GM12878 (cell line): ENCODE measurements around the gene SKA1. TPM values are rescaled to one million over a fixed set of nuclear protein-coding genes. Genes with fewer than 3 reads are reported as not detected.

ENCODE experiments used
- ATAC-seq: fragments of 200-7000 bp; cut with Tn5 transposase; 3 replicates; pipeline ENCODE4 v1.9.1; 2020; ENCODE audit warnings: mild to moderate bottlenecking, moderate library complexity
- BruUV-seq: library from RNA; stranded (reverse); fragments of 400-500 nt; replicated peaks from 2 replicates; lab custom pipeline; 2021; lab: Mats Ljungman, UMichigan
- CTCF ChIA-PET: fragments of 300-600 bp; sonication (Branson Sonifier 250); formaldehyde crosslinking; extraction: SDS; loops from one replicate; lab custom pipeline; 2021; ENCODE audit warnings: inconsistent platforms; lab: Yijun Ruan, JAX
- POLR2A ChIA-PET: fragments of 350-600 bp; formaldehyde crosslinking; extraction: SDS; loops from one replicate; lab custom pipeline; 2021; ENCODE audit warnings: inconsistent platforms; lab: Charles Lee
- RAD21 ChIA-PET: fragments of 300-600 bp; sonication (Branson Sonifier 250); formaldehyde crosslinking; loops from one replicate; lab custom pipeline; 2023; ENCODE audit warnings: antibody characterized with exemption; ENCODE audit not compliant: unreplicated experiment; lab: Charles Lee
- SMC1A ChIA-PET: fragments of 300-600 bp; sonication (Branson Sonifier 250); formaldehyde crosslinking; loops from one replicate; lab custom pipeline; 2023; ENCODE audit not compliant: unreplicated experiment, uncharacterized antibody; lab: Charles Lee
- DNase-seq: peaks from one replicate; pipeline ENCODE4 v3.0.0-alpha.2; 2011; ENCODE audit warnings: low read depth, low spot score
- FAIRE-seq: peaks from 3 replicates; lab custom pipeline; 2011; peaks lifted over from hg19 to GRCh38; lab: Jason Lieb, UNC
- H2AFZ ChIP-seq: 2 replicates; pipeline ENCODE4 v1.6.0; 2011; ENCODE audit warnings: low read depth, low read length, control low read depth; ENCODE audit not compliant: control insufficient read depth
- H3K27ac ChIP-seq: 2 replicates; pipeline ENCODE4 v1.5.1; 2011; ENCODE audit warnings: control low read depth; ENCODE audit not compliant: control insufficient read depth, insufficient read depth
- H3K27me3 ChIP-seq, 2 experiments: replicated peaks in 1 of 2; 2 replicates each; pipeline versions ENCODE4 v1.6.0 to v1.6.1; 2011; ENCODE audit warnings: low read length in 1 of 2; ENCODE audit not compliant: control insufficient read depth in 2 of 2, insufficient read depth in 2 of 2
- H3K36me3 ChIP-seq, 2 experiments: 2 replicates each; pipeline ENCODE4 v1.5.1; 2011; ENCODE audit warnings: low read length in 1 of 2; ENCODE audit not compliant: control insufficient read depth in 2 of 2, insufficient read depth in 2 of 2
- H3K4me1 ChIP-seq: 2 replicates; pipeline ENCODE4 v1.6.1; 2011; ENCODE audit warnings: mild to moderate bottlenecking, low read length, moderate library complexity, mixed read lengths; ENCODE audit not compliant: control insufficient read depth, insufficient read depth
- H3K4me2 ChIP-seq: 2 replicates; pipeline ENCODE4 v1.6.0; 2011; ENCODE audit warnings: control low read depth; ENCODE audit not compliant: control insufficient read depth, insufficient read depth
- H3K4me3 ChIP-seq: fragments of 200-600 bp; sonication (generic); 2 replicates; pipeline ENCODE4 v1.5.1; 2016
- H3K79me2 ChIP-seq: 2 replicates; pipeline ENCODE4 v1.6.0; 2011; ENCODE audit warnings: low read length; ENCODE audit not compliant: control insufficient read depth, insufficient read depth
- H3K9ac ChIP-seq: 2 replicates; pipeline ENCODE4 v1.8.0; 2011; ENCODE audit warnings: low read length, control low read depth, mixed read lengths; ENCODE audit not compliant: control insufficient read depth, insufficient read depth
- H3K9me3 ChIP-seq: replicated peaks from 3 replicates; pipeline ENCODE4 v1.5.1; 2011; ENCODE audit warnings: mild to moderate bottlenecking, low read length; ENCODE audit not compliant: control insufficient read depth, insufficient read depth
- H4K20me1 ChIP-seq: 2 replicates; pipeline ENCODE4 v1.6.0; 2011; ENCODE audit not compliant: control insufficient read depth, insufficient read depth
- ATF7 ChIP-seq: fragments of 450-650 bp; IDR thresholded peaks from 2 replicates; pipeline ENCODE4 v1.6.1; 2016; ENCODE audit warnings: low read depth, mild to moderate bottlenecking
- CBX3 ChIP-seq: fragments of 200-600 bp; sonication (generic); IDR thresholded peaks from 2 replicates; pipeline ENCODE4 v1.6.1; 2016; ENCODE audit warnings: low read depth, borderline replicate concordance
- KDM1A ChIP-seq: fragments of 200-600 bp; sonication (generic); IDR thresholded peaks from 2 replicates; pipeline ENCODE4 v1.6.1; 2016; ENCODE audit warnings: borderline replicate concordance
- KLF5 ChIP-seq: fragments of 450-650 bp; IDR thresholded peaks from 2 replicates; pipeline ENCODE4 v1.6.1; 2014; ENCODE audit warnings: mild to moderate bottlenecking; ENCODE audit not compliant: partially characterized antibody
- NFIC ChIP-seq: IDR thresholded peaks from 2 replicates; pipeline ENCODE4 v1.6.1; 2012; ENCODE audit warnings: low read depth, mild to moderate bottlenecking, inconsistent platforms, low read length, moderate library complexity
- PAX5 ChIP-seq: IDR thresholded peaks from 2 replicates; pipeline ENCODE4 v1.6.1; 2011; ENCODE audit warnings: low read depth, low read length, borderline replicate concordance
- PAX8 ChIP-seq: fragments of 450-650 bp; IDR thresholded peaks from 2 replicates; pipeline ENCODE4 v1.6.1; 2017; ENCODE audit warnings: mild to moderate bottlenecking, moderate library complexity
- POLR2A ChIP-seq: IDR thresholded peaks from 2 replicates; pipeline ENCODE4 v1.6.1; 2011; ENCODE audit warnings: low read depth, mild to moderate bottlenecking, low read length
- POLR2AphosphoS5 ChIP-seq: IDR thresholded peaks from 2 replicates; pipeline ENCODE4 v1.6.1; 2011; ENCODE audit warnings: mild to moderate bottlenecking, low read length, inconsistent platforms
- RCOR1 ChIP-seq: conservative IDR thresholded peaks from 2 replicates; pipeline ENCODE4 v1.6.1; 2012; ENCODE audit warnings: low read depth, low read length, improper control_type of control experiment
- SREBF2 ChIP-seq: IDR thresholded peaks from 2 replicates; pipeline ENCODE4 v1.6.1; 2012; ENCODE audit warnings: mild to moderate bottlenecking, low read length
- ZNF384 ChIP-seq: IDR thresholded peaks from 2 replicates; pipeline ENCODE4 v1.6.1; 2012; ENCODE audit warnings: low read depth, mild to moderate bottlenecking, low read length, improper control_type of control experiment, borderline replicate concordance
- WGBS: methylation state at CpG from one replicate; pipeline ENCODE4 v1.1.6; 2016; ENCODE audit warnings: low lambda C conversion rate; ENCODE audit not compliant: insufficient replicate concordance, insufficient coverage; ENCODE audit errors: missing lambda C conversion rate; 5-methylcytosine and 5-hydroxymethylcytosine counted together
- in situ Hi-C: fragments of 300-500 bp; cut with MboI; formaldehyde crosslinking; loops from 9 replicates; pipeline ENCODE4 v1.14.3; 2018; ENCODE audit warnings: mixed read lengths
- intact Hi-C: fragments of 100-400 bp; cut with micrococcal nuclease; formaldehyde crosslinking; loops from one replicate; pipeline ENCODE4 v1.14.2; 2022; ENCODE audit not compliant: unreplicated experiment
- polyA plus RNA-seq, 11 experiments: library from polyadenylated mRNA; depleted of rRNA in 4 of 11; unstranded in 6 of 11; stranded (reverse) in 5 of 11; fragments of >200 nt; fragmentation: Nextera tagmentation in 4 of 11; fragmentation: Illumina TruSeq in 1 of 11; extraction: Ambion mirVana in 4 of 11; extraction: Trizol in 1 of 11; gene quantifications; 1 replicate in 1 of 11; 2 replicates in 10 of 11; pipeline versions ENCODE4 v1.2.1 to v1.2.3, GENCODE V29; 2011 to 2016; ENCODE audit warnings: inconsistent platforms in 2 of 11, missing spikeins in 2 of 11, low read depth in 1 of 11
- total RNA-seq, 4 experiments: library from RNA; depleted of rRNA in 3 of 4; stranded (reverse); fragments of >200 nt in 3 of 4; fragmentation: Illumina TruSeq in 1 of 4; extraction: Trizol in 1 of 4; gene quantifications; 2 replicates each; pipeline versions ENCODE4 v1.2.1 to v1.2.3, GENCODE V29; 2013 to 2021
- TF ChIP-seq, protein P1 (sequence below): fragments of 450-650 bp; formaldehyde crosslinking; IDR thresholded peaks from 2 replicates; pipeline ENCODE4 v1.4.0; 2020; ENCODE audit warnings: mild to moderate bottlenecking, moderate library complexity
- TF ChIP-seq, protein P2 (sequence below): fragments of 450-650 bp; IDR thresholded peaks from 2 replicates; pipeline ENCODE4 v1.6.1; 2018; ENCODE audit warnings: mild to moderate bottlenecking, low read depth, moderate library complexity; ENCODE audit not compliant: partially characterized antibody

SKA1 gene
- total and polyA plus RNA-seq, 10 of the 15 experiments (the other 5 are each of a cell fraction or from before 2014, with no cell fraction given): 16.4 to 36.7 (median 31.1) TPM

DNA sequence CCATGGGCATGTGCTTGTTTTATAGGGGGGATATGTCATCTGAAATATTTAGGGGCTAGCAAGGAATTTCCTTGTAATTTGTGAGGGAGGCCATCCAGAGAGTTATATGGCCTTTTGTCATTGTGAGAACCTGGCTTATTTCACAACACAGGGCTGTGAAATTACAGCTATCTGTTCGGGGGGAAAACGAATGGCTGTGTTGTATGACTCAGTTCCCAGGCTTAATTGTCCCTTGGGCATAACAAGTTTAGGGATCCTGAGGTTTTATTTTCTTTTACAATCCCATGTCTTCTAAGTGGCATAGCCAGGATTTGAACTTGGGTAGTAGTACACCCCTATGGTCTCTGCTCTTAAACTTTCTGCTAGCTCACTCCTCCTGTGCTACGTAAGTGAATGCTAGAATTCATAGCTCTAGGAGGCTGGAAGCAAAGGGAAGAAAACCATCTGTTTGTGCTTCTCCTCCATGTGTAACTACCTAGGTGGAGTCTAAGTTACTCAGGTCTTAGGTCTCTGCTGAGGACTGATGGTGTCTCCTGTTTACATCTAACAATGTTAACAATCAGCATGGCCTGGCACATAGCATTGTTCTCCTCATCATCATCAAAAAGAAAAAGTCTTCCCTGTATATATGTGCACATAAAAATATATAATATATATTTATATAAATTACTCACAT lies 53.8 kb downstream of the SKA1 start:
- in situ Hi-C loops: no loop called here
- TF ChIP-seq CBX3 (no peak), ZNF384 (no peak), ATF7 (no peak), PAX8 (no peak), KLF5 (no peak), RCOR1 (no peak), KDM1A (no peak), POLR2AphosphoS5 (no peak), POLR2A (no peak), SREBF2 (no peak), PAX5 (no peak), NFIC (no peak)
- TF ChIP-seq, protein P1, sequence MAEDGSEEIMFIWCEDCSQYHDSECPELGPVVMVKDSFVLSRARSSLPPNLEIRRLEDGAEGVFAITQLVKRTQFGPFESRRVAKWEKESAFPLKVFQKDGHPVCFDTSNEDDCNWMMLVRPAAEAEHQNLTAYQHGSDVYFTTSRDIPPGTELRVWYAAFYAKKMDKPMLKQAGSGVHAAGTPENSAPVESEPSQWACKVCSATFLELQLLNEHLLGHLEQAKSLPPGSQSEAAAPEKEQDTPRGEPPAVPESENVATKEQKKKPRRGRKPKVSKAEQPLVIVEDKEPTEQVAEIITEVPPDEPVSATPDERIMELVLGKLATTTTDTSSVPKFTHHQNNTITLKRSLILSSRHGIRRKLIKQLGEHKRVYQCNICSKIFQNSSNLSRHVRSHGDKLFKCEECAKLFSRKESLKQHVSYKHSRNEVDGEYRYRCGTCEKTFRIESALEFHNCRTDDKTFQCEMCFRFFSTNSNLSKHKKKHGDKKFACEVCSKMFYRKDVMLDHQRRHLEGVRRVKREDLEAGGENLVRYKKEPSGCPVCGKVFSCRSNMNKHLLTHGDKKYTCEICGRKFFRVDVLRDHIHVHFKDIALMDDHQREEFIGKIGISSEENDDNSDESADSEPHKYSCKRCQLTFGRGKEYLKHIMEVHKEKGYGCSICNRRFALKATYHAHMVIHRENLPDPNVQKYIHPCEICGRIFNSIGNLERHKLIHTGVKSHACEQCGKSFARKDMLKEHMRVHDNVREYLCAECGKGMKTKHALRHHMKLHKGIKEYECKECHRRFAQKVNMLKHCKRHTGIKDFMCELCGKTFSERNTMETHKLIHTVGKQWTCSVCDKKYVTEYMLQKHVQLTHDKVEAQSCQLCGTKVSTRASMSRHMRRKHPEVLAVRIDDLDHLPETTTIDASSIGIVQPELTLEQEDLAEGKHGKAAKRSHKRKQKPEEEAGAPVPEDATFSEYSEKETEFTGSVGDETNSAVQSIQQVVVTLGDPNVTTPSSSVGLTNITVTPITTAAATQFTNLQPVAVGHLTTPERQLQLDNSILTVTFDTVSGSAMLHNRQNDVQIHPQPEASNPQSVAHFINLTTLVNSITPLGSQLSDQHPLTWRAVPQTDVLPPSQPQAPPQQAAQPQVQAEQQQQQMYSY: no peak
- TF ChIP-seq, protein P2, sequence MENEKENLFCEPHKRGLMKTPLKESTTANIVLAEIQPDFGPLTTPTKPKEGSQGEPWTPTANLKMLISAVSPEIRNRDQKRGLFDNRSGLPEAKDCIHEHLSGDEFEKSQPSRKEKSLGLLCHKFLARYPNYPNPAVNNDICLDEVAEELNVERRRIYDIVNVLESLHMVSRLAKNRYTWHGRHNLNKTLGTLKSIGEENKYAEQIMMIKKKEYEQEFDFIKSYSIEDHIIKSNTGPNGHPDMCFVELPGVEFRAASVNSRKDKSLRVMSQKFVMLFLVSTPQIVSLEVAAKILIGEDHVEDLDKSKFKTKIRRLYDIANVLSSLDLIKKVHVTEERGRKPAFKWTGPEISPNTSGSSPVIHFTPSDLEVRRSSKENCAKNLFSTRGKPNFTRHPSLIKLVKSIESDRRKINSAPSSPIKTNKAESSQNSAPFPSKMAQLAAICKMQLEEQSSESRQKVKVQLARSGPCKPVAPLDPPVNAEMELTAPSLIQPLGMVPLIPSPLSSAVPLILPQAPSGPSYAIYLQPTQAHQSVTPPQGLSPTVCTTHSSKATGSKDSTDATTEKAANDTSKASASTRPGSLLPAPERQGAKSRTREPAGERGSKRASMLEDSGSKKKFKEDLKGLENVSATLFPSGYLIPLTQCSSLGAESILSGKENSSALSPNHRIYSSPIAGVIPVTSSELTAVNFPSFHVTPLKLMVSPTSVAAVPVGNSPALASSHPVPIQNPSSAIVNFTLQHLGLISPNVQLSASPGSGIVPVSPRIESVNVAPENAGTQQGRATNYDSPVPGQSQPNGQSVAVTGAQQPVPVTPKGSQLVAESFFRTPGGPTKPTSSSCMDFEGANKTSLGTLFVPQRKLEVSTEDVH: no peak
- TF ChIP-seq, all 136 proteins: peak for 0

More for the DNA sequence above, 53.8 kb downstream of the SKA1 start:
- intact Hi-C loops: loop anchor here (2.0 kb wide), 2 partner anchors 210 to 418 kb away; no protein-coding TSS in a partner anchor
- Histone ChIP-seq H3K27me3 (peaks cover 2 to 3% of the 10 kb centered on the region in 2 experiments; a peak in 2 of 4 replicates), H3K79me2 (no peaks in the 10 kb centered on the region), H3K4me1 (no peaks in the 10 kb centered on the region), H4K20me1 (no peaks in the 10 kb centered on the region), H2AFZ (no peak overlapping the region), H3K4me2 (no peak overlapping the region), H3K4me3 (no peak overlapping the region), H3K27ac (no peak overlapping the region), H3K36me3 (no peaks in the 10 kb centered on the region), H3K9me3 (peaks cover 2% of the 10 kb centered on the region; the same call in 2 of the 3 replicates), H3K9ac (no peak overlapping the region)
- ChIA-PET SMC1A (interaction anchor here (0.6 to 2.6 kb wide), 18 partner anchors 10 to 587 kb away, joined by 3 to 14 read pairs (median 4); partner anchors contain the start of gene CFAP53), POLR2A (interaction anchor here (1.2 kb wide), 1 partner anchor 244 kb away, joined by 3 read pairs; no protein-coding TSS in a partner anchor), CTCF (interaction anchor here (0.5 to 3.4 kb wide), 42 partner anchors 8 to 1423 kb away, joined by 3 to 42 read pairs (median 4); partner anchors contain the start of genes CFAP53 and SKA1), RAD21 (interaction anchor here (0.6 to 2.5 kb wide), 15 partner anchors 17 to 918 kb away, joined by 3 to 17 read pairs (median 4); partner anchors contain the start of gene MYO5B)
- DNase-seq: no peak
- ATAC-seq: no peak
- 48% methylated on average over 3 of the region's 3 CpGs for WGBS
- FAIRE-seq: peak; percentile 31
- no TSS peak for BruUV-seq
